Measurements from ENCODE around the gene MYO7A.

- TF ChIP-seq POLR2A (IDR thresholded peaks at IDR 0.05): no peak
- no peak for TF ChIP-seq CTCF (IDR thresholded peaks at IDR 0.05)
- TF ChIP-seq EP300 (IDR thresholded peaks at IDR 0.05): no peak
Observed at GRCh38 chr11:77186302-77186701, 58.3 kb downstream of the MYO7A start.

All from ovary (tissue), 3 donors.